Liver (tissue), 9 donors: ENCODE results near the gene SUSD4. TPM values are rescaled to one million over a fixed set of nuclear protein-coding genes. Genes with fewer than 3 reads are reported as not detected.

ENCODE experiments used
- DNase-seq: peaks from one replicate; pipeline ENCODE4 v3.0.0-alpha.2; 2017; ENCODE audit warnings: low spot score
- H3K27ac ChIP-seq, 2 donors: one replicate each; pipeline ENCODE4 v1.7.0; 2013; ENCODE audit warnings: inconsistent platforms in 2 of 2, low read length in 2 of 2, control low read depth in 1 of 2, low read depth in 1 of 2, mild to moderate bottlenecking in 1 of 2
- H3K27me3 ChIP-seq, 4 donors: one replicate each; pipeline versions ENCODE4 v1.6.1 to v1.7.0; 2013; ENCODE audit warnings: low read length in 3 of 4, inconsistent platforms in 1 of 4, mild to moderate bottlenecking in 1 of 4, moderate library complexity in 1 of 4; ENCODE audit not compliant: control insufficient read depth in 4 of 4, insufficient read depth in 4 of 4
- H3K36me3 ChIP-seq, 4 donors: one replicate each; pipeline versions ENCODE4 v1.6.1 to v1.7.0; 2013; ENCODE audit warnings: low read length in 3 of 4, mild to moderate bottlenecking in 3 of 4, low read depth in 1 of 4, moderate library complexity in 1 of 4; ENCODE audit not compliant: control insufficient read depth in 4 of 4, insufficient read depth in 3 of 4
- H3K4me1 ChIP-seq, 4 donors: one replicate each; pipeline versions ENCODE4 v1.6.1 to v1.7.0; 2013; ENCODE audit warnings: low read length in 3 of 4, mild to moderate bottlenecking in 3 of 4, moderate library complexity in 1 of 4; ENCODE audit not compliant: control insufficient read depth in 4 of 4, insufficient read depth in 4 of 4
- H3K4me3 ChIP-seq, 3 donors: one replicate each; pipeline versions ENCODE4 v1.6.1 to v1.7.0; 2013; ENCODE audit warnings: low read length in 3 of 3, control low read depth in 1 of 3, low read depth in 1 of 3, mild to moderate bottlenecking in 1 of 3
- H3K9ac ChIP-seq, 2 donors: one replicate each; pipeline ENCODE4 v1.7.0; 2013; ENCODE audit warnings: low read length in 2 of 2, mild to moderate bottlenecking in 2 of 2, moderate library complexity in 2 of 2, control low read depth in 1 of 2, low read depth in 1 of 2
- H3K9me3 ChIP-seq, 4 donors: one replicate each; pipeline versions ENCODE4 v1.6.1 to v1.7.0; 2013; ENCODE audit warnings: low read length in 3 of 4; ENCODE audit not compliant: control insufficient read depth in 4 of 4
- FOXA1 ChIP-seq: IDR thresholded peaks from 2 replicates; pipeline ENCODE4 v1.6.1; 2016; ENCODE audit warnings: antibody characterized with exemption
- FOXA2 ChIP-seq: IDR thresholded peaks from 2 replicates; pipeline ENCODE4 v1.6.1; 2016; ENCODE audit warnings: antibody characterized with exemption
- GABPA ChIP-seq, 2 donors: IDR thresholded peaks in 1 of 2; conservative IDR thresholded peaks in 1 of 2; 2 replicates each; pipeline ENCODE4 v1.6.1; 2016; ENCODE audit warnings: antibody characterized with exemption in 2 of 2, mild to moderate bottlenecking in 1 of 2, moderate library complexity in 1 of 2
- HNF4A ChIP-seq, 2 donors: conservative IDR thresholded peaks; 2 replicates each; pipeline ENCODE4 v1.6.1; 2016; ENCODE audit warnings: antibody characterized with exemption in 2 of 2, mild to moderate bottlenecking in 2 of 2
- HNF4G ChIP-seq: IDR thresholded peaks from 2 replicates; pipeline ENCODE4 v1.6.1; 2016; ENCODE audit warnings: antibody characterized with exemption
- JUND ChIP-seq, 2 donors: IDR thresholded peaks; 2 replicates each; pipeline ENCODE4 v1.6.1; 2016; ENCODE audit warnings: antibody characterized with exemption in 2 of 2
- NR2F2 ChIP-seq: IDR thresholded peaks from 2 replicates; pipeline ENCODE4 v1.6.1; 2016; ENCODE audit warnings: antibody characterized with exemption
- RAD21 ChIP-seq, 2 donors: IDR thresholded peaks; 2 replicates each; pipeline ENCODE4 v1.6.1; 2016; ENCODE audit warnings: antibody characterized with exemption in 2 of 2, mild to moderate bottlenecking in 2 of 2
- SP1 ChIP-seq: IDR thresholded peaks from 2 replicates; pipeline ENCODE4 v1.6.1; 2018; ENCODE audit warnings: antibody characterized with exemption, mild to moderate bottlenecking
- TAF1 ChIP-seq: conservative IDR thresholded peaks from 2 replicates; pipeline ENCODE4 v1.6.1; 2016; ENCODE audit warnings: antibody characterized with exemption, mild to moderate bottlenecking
- YY1 ChIP-seq: IDR thresholded peaks from 2 replicates; pipeline ENCODE4 v1.6.1; 2016; ENCODE audit warnings: antibody characterized with exemption, mild to moderate bottlenecking
- WGBS: extraction: QIAGEN DNeasy Blood & Tissue Kit; methylation state at CpG from one replicate; pipeline ENCODE4 v1.1.7; 2013; 5-methylcytosine and 5-hydroxymethylcytosine counted together
- polyA plus RNA-seq, 2 donors: library from polyadenylated mRNA; stranded (reverse) in 1 of 2; unstranded in 1 of 2; fragments of 200-250 nt in 1 of 2; fragments of >200 nt in 1 of 2; fragmentation: Nextera tagmentation in 1 of 2; extraction: Ambion mirVana in 1 of 2; gene quantifications; one replicate each; pipeline versions ENCODE4 v1.2.1 to v1.2.3, GENCODE V29; 2013 to 2015
- total RNA-seq, 2 donors: library from RNA; depleted of rRNA; stranded (reverse); fragments of >200 nt; gene quantifications; one replicate each; pipeline ENCODE4 v1.2.3, GENCODE V29; 2014
- TF ChIP-seq, protein P1 (sequence below): fragments of 150-350 bp; IDR thresholded peaks from 2 replicates; pipeline ENCODE4 v1.5.1; 2017; ENCODE audit warnings: improper control_type of control experiment, low read depth, low read length; ENCODE audit not compliant: missing input control
- TF ChIP-seq, protein P2 (sequence below): IDR thresholded peaks from 2 replicates; pipeline ENCODE4 v1.6.1; 2016; ENCODE audit warnings: antibody characterized with exemption
- TF ChIP-seq, protein P3 (sequence below): IDR thresholded peaks from 2 replicates; pipeline ENCODE4 v1.6.1; 2016; ENCODE audit warnings: antibody characterized with exemption
- TF ChIP-seq, protein P4 (sequence below): IDR thresholded peaks from 2 replicates; pipeline ENCODE4 v1.6.1; 2016; ENCODE audit warnings: antibody characterized with exemption
- donor health status: healthy.
- donor health status: healthy.
- donor health status: healthy.
- donor health status: healthy.
- donor health status: healthy.

Gene SUSD4
- total and polyA plus RNA-seq, 4 donors = 1.1 to 3.8 (median 1.8) TPM

DNA sequence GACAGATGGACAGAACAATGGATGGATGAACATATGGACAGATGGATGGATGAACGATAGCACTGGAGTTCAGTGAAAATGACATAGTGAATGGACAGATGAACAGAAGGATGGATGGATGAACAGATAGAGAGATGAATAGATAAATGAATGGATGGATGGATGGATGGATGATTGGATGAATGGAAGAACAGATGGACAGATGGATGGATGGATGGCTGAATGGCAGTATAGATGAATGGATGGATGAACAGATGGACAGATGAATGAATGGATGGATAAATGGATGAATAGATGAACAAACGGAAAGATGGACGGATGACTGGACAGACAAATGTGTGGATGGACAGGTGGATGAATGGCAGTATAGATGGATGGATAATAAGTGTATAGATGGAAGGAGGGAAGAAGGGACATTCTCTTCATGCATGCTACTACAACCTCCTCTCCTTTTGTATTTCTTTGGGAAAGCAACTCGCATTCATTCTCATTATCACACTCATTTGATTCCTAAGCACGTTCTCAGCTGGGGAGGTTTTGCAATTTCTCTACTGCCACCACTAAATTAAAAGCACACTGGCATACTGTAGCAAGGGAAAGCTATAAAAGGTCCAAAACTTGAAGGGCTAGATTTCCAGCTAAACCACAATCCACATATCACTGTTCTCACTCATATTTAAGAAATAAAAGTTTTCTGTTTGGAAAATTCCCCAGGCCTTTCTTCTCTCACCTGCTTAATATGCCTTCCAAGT lies 34.1 kb downstream of the SUSD4 start:
- TF ChIP-seq, protein P1, sequence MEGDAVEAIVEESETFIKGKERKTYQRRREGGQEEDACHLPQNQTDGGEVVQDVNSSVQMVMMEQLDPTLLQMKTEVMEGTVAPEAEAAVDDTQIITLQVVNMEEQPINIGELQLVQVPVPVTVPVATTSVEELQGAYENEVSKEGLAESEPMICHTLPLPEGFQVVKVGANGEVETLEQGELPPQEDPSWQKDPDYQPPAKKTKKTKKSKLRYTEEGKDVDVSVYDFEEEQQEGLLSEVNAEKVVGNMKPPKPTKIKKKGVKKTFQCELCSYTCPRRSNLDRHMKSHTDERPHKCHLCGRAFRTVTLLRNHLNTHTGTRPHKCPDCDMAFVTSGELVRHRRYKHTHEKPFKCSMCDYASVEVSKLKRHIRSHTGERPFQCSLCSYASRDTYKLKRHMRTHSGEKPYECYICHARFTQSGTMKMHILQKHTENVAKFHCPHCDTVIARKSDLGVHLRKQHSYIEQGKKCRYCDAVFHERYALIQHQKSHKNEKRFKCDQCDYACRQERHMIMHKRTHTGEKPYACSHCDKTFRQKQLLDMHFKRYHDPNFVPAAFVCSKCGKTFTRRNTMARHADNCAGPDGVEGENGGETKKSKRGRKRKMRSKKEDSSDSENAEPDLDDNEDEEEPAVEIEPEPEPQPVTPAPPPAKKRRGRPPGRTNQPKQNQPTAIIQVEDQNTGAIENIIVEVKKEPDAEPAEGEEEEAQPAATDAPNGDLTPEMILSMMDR = no peak
- TF ChIP-seq, protein P2, sequence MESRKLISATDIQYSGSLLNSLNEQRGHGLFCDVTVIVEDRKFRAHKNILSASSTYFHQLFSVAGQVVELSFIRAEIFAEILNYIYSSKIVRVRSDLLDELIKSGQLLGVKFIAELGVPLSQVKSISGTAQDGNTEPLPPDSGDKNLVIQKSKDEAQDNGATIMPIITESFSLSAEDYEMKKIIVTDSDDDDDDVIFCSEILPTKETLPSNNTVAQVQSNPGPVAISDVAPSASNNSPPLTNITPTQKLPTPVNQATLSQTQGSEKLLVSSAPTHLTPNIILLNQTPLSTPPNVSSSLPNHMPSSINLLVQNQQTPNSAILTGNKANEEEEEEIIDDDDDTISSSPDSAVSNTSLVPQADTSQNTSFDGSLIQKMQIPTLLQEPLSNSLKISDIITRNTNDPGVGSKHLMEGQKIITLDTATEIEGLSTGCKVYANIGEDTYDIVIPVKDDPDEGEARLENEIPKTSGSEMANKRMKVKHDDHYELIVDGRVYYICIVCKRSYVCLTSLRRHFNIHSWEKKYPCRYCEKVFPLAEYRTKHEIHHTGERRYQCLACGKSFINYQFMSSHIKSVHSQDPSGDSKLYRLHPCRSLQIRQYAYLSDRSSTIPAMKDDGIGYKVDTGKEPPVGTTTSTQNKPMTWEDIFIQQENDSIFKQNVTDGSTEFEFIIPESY = no peak
- no peaks in the 10 kb centered on the region for H3K9me3 ChIP-seq
- H3K4me3 ChIP-seq = no peak overlapping the region
- H3K27me3 ChIP-seq = no peaks in the 10 kb centered on the region
- H3K4me1 ChIP-seq = no peaks in the 10 kb centered on the region
- H3K27ac ChIP-seq = no peak overlapping the region
- H3K36me3 ChIP-seq = no peaks in the 10 kb centered on the region
- 95% methylated on average over 5 of the region's 5 CpGs for WGBS
- H3K9ac ChIP-seq = no peak overlapping the region
- no peak for DNase-seq

DNA sequence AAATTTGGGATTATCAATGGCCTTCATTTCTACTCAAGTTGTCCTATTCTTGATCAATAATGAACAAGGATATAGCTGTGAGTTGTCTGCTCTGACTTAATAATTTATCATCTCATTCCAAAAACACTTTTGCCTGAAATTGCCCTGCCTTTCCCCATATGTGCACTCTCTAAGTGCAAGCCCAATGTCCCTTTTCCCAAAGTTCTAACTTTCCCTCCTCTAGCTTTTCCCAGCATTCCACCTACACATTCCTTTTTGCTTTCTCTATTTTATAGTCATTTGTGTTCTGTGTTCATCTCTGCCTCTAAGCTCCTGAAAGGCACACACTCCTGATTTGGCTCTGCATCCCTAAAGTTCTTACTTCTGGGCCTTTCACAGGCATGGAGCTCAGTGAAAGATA lies 34.7 kb downstream of the SUSD4 start:
- Histone ChIP-seq H3K36me3 (no peaks in the 10 kb centered on the region), H3K9ac (no peak overlapping the region), H3K27me3 (no peaks in the 10 kb centered on the region), H3K9me3 (no peaks in the 10 kb centered on the region), H3K4me1 (no peaks in the 10 kb centered on the region), H3K27ac (no peak overlapping the region), H3K4me3 (no peak overlapping the region)
- no peak for TF ChIP-seq TAF1
- no peak for DNase-seq

DNA sequence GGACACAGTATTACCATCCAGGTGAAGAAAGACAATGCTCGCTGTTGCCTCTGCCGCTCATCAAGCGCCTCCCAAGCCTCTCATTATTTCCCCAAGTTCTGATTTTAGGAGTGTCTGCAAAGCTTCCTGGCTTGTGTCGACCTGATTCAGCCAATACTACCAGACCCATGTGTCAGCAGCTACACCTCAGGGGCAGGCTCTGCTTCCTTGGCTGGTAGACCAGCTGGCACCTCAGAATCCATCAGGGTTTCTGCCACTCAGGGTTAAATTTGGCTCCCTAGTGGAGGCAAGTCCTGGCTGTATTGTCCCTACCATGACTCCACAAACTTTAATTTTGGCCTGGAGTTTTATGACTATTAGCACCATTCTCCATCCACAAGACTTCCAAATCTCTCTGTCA lies 35.4 kb downstream of the SUSD4 start:
- no peak overlapping the region for H3K4me3 ChIP-seq
- H3K4me1 ChIP-seq = no peaks in the 10 kb centered on the region
- no peaks in the 10 kb centered on the region for H3K36me3 ChIP-seq
- no peaks in the 10 kb centered on the region for H3K9me3 ChIP-seq
- no peak overlapping the region for H3K9ac ChIP-seq
- DNase-seq = no peak
- 89% methylated on average over 4 of the region's 4 CpGs for WGBS
- H3K27me3 ChIP-seq = peaks cover 0 to 1% (median 0%) of the 10 kb centered on the region in 4 donors
- H3K27ac ChIP-seq = no peak overlapping the region
- TF ChIP-seq NR2F2 = no peak
- TF ChIP-seq TAF1 = no peak
- no peak for TF ChIP-seq HNF4G
- TF ChIP-seq, protein P1 = no peak
- TF ChIP-seq, protein P3, sequence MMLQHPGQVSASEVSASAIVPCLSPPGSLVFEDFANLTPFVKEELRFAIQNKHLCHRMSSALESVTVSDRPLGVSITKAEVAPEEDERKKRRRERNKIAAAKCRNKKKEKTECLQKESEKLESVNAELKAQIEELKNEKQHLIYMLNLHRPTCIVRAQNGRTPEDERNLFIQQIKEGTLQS = no peak
- TF ChIP-seq FOXA1 = no peak
- TF ChIP-seq, protein P2 = no peak
- no peak for TF ChIP-seq YY1
- TF ChIP-seq JUND (IDR thresholded peaks at IDR 0.05) = no peak
- no peak for TF ChIP-seq FOXA2
- no peak for TF ChIP-seq SP1
- no peak for TF ChIP-seq GABPA (IDR thresholded peaks at IDR 0.05 in 1 of 2, conservative IDR thresholded peaks at IDR 0.05 in 1 of 2)
- TF ChIP-seq, protein P4, sequence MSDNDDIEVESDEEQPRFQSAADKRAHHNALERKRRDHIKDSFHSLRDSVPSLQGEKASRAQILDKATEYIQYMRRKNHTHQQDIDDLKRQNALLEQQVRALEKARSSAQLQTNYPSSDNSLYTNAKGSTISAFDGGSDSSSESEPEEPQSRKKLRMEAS = no peak
- no peak for TF ChIP-seq HNF4A (conservative IDR thresholded peaks at IDR 0.05)
- TF ChIP-seq RAD21 (IDR thresholded peaks at IDR 0.05) = no peak
